Caco-2 (cell line): ENCODE data around the gene CUL9. TPM values are rescaled to one million over a fixed set of nuclear protein-coding genes. Genes with fewer than 3 reads are reported as not detected.

ENCODE experiments used
- BruUV-seq: library from RNA; stranded (reverse); fragments of 400-500 nt; replicated peaks from 2 replicates; lab custom pipeline; 2021; lab: Mats Ljungman, UMichigan
- CTCF ChIA-PET: fragments of 300-600 bp; sonication (Branson Sonifier 250); formaldehyde crosslinking; loops from one replicate; lab custom pipeline; 2022; ENCODE audit warnings: antibody characterized with exemption; lab: Charles Lee
- POLR2A ChIA-PET: fragments of 300-600 bp; sonication (Branson Sonifier 250); formaldehyde crosslinking; loops from one replicate; lab custom pipeline; 2022; ENCODE audit warnings: antibody characterized with exemption; lab: Charles Lee
- DNase-seq, 2 experiments: peaks; one replicate each; pipeline versions ENCODE4 v3.0.0 to v3.0.0-alpha.2; 2020 to 2022
- H3K27me3 ChIP-seq: replicated peaks from 2 replicates; pipeline ENCODE4 v1.6.0; 2011; ENCODE audit warnings: low read length; ENCODE audit not compliant: control insufficient read depth, insufficient read depth
- H3K36me3 ChIP-seq: 2 replicates; pipeline ENCODE4 v1.5.1; 2011; ENCODE audit warnings: low read length; ENCODE audit not compliant: control insufficient read depth, insufficient read depth
- H3K4me1 ChIP-seq: fragments of 250-450 bp; sonication (Bioruptor Pico); 2 replicates; pipeline ENCODE4 v1.5.1; 2020; ENCODE audit warnings: mild to moderate bottlenecking
- H3K4me3 ChIP-seq: 2 replicates; pipeline ENCODE4 v1.5.1; 2011; ENCODE audit warnings: low read depth, mild to moderate bottlenecking, control low read depth, low read length
- H3K9me3 ChIP-seq: fragments of 250-450 bp; sonication (Bioruptor Pico); 2 replicates; pipeline ENCODE4 v1.5.1; 2020; ENCODE audit warnings: mild to moderate bottlenecking, moderate library complexity
- H3K27ac Mint-ChIP-seq: one replicate; pipeline ENCODE4 v1.8.0; 2022; ENCODE audit warnings: mixed read lengths; ENCODE audit not compliant: unreplicated experiment
- H3K27me3 Mint-ChIP-seq: one replicate; pipeline ENCODE4 v1.8.0; 2022; ENCODE audit warnings: mixed read lengths; ENCODE audit not compliant: insufficient read depth, unreplicated experiment
- H3K36me3 Mint-ChIP-seq: one replicate; pipeline ENCODE4 v1.8.0; 2022; ENCODE audit warnings: mild to moderate bottlenecking, mixed read lengths; ENCODE audit not compliant: insufficient read depth, unreplicated experiment
- H3K4me1 Mint-ChIP-seq: one replicate; pipeline ENCODE4 v1.8.0; 2022; ENCODE audit warnings: low read depth, mixed read lengths; ENCODE audit not compliant: unreplicated experiment
- H3K4me3 Mint-ChIP-seq: one replicate; pipeline ENCODE4 v1.8.0; 2022; ENCODE audit warnings: mild to moderate bottlenecking, moderate library complexity, mixed read lengths; ENCODE audit not compliant: unreplicated experiment
- H3K9me3 Mint-ChIP-seq: one replicate; pipeline ENCODE4 v1.8.0; 2022; ENCODE audit warnings: mixed read lengths; ENCODE audit not compliant: unreplicated experiment
- intact Hi-C: fragments of 100-400 bp; cut with micrococcal nuclease; formaldehyde crosslinking; loops from one replicate; pipeline ENCODE4 v1.10.0; 2022; ENCODE audit not compliant: unreplicated experiment
- total RNA-seq: library from RNA; stranded (reverse); gene quantifications from 2 replicates; pipeline ENCODE4 v1.2.3, GENCODE V29; 2022
- TF ChIP-seq, protein P1 (sequence below), 2 experiments: fragments of 200-600 bp in 1 of 2; IDR thresholded peaks; 1 replicate in 1 of 2; 2 replicates in 1 of 2; pipeline versions ENCODE4 v1.5.1 to v1.8.0; 2011 to 2022; ENCODE audit warnings: antibody characterized with exemption in 1 of 2, control low read depth in 1 of 2, inconsistent platforms in 1 of 2, low read depth in 1 of 2, low read length in 1 of 2, mild to moderate bottlenecking in 1 of 2, moderate library complexity in 1 of 2; ENCODE audit not compliant: insufficient read depth in 1 of 2, severe bottlenecking in 1 of 2, unreplicated experiment in 1 of 2

The CUL9 gene
- total RNA-seq, 1 experiment from 2014 or later: 16.7 TPM

DNA sequence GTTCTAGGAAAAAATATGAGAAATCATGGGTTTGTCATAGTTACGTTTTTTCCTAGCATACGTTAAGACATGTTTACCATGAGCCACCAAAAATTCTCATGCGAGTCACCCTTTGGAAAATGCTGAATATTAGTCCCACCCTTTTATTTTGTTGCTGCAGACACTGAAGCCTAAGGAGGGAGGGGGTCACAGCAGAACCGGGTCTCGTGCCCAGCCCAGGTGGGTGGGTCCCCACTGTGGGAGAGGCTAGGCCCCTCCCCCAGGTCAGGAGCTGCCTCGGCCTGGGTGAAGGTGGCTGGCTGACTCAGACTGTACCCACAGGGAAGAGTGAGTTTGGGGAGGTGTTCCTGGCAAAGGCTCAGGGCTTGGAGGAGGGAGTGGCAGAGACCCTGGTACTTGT lies 37.1 kb upstream of the CUL9 start:
- no peak overlapping the region for H3K4me3 ChIP-seq
- H3K4me1 Mint-ChIP-seq: no peaks in the 10 kb centered on the region
- no peaks in the 10 kb centered on the region for H3K9me3 Mint-ChIP-seq
- no peaks in the 10 kb centered on the region for H3K27me3 Mint-ChIP-seq
- ChIA-PET POLR2A (no interaction called here), CTCF (no interaction called here)
- peaks cover 55% of the 10 kb centered on the region for H3K36me3 Mint-ChIP-seq
- peaks cover 4% of the 10 kb centered on the region for H3K36me3 ChIP-seq
- H3K4me3 Mint-ChIP-seq: no peak overlapping the region
- no peak overlapping the region for H3K27ac Mint-ChIP-seq
- no TSS peak for BruUV-seq
- H3K9me3 ChIP-seq: no peaks in the 10 kb centered on the region
- TF ChIP-seq, protein P1, sequence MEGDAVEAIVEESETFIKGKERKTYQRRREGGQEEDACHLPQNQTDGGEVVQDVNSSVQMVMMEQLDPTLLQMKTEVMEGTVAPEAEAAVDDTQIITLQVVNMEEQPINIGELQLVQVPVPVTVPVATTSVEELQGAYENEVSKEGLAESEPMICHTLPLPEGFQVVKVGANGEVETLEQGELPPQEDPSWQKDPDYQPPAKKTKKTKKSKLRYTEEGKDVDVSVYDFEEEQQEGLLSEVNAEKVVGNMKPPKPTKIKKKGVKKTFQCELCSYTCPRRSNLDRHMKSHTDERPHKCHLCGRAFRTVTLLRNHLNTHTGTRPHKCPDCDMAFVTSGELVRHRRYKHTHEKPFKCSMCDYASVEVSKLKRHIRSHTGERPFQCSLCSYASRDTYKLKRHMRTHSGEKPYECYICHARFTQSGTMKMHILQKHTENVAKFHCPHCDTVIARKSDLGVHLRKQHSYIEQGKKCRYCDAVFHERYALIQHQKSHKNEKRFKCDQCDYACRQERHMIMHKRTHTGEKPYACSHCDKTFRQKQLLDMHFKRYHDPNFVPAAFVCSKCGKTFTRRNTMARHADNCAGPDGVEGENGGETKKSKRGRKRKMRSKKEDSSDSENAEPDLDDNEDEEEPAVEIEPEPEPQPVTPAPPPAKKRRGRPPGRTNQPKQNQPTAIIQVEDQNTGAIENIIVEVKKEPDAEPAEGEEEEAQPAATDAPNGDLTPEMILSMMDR (IDR thresholded peaks at IDR 0.05; ENCODE audit: insufficient read depth in 1 of 2, low read depth in 1 of 2, low read length in 1 of 2, severe bottlenecking in 1 of 2, unreplicated experiment in 1 of 2): no peak
- no peaks in the 10 kb centered on the region; the same call in 1 of the 2 replicates for H3K4me1 ChIP-seq
- no peaks in the 10 kb centered on the region for H3K27me3 ChIP-seq
- intact Hi-C loops: no loop called here
- DNase-seq: no peak

DNA sequence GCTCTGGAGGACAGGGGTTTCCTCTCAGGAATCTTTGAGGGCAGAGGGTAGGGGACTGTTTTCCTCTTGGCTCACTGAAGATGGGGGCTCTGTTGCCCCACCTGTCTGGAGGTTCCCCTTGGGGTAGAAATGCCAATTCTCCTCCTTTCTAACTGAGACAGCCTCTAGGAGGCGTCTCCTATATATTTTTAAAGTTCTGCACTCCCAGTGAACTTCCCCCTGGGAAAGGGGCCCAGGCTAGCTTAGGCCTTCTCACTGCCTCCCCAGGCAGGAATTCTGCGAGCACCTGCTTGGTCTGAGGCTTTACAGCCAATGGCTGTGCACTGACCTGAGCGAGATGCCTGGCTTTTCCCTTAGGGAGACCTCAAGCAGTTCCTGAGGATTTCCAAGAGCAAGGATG lies 35.7 kb upstream of the CUL9 start:
- H3K4me3 Mint-ChIP-seq: no peak overlapping the region
- POLR2A ChIA-PET: no interaction called here
- CTCF ChIA-PET: interaction anchor here (0.6 kb wide), 1 partner anchor 1273 kb away, joined by 3 read pairs; no protein-coding TSS in a partner anchor
- H3K27ac Mint-ChIP-seq: no peak overlapping the region
- H3K4me1 ChIP-seq: no peaks in the 10 kb centered on the region; the same call in 1 of the 2 replicates
- H3K36me3 Mint-ChIP-seq: peaks cover 56% of the 10 kb centered on the region
- no peak for DNase-seq
- intact Hi-C loops: no loop called here
- BruUV-seq: no TSS peak
- H3K9me3 ChIP-seq: no peaks in the 10 kb centered on the region
- H3K9me3 Mint-ChIP-seq: no peaks in the 10 kb centered on the region
- H3K4me1 Mint-ChIP-seq: no peaks in the 10 kb centered on the region
- peaks cover 4% of the 10 kb centered on the region for H3K36me3 ChIP-seq
- TF ChIP-seq, protein P1 (IDR thresholded peaks at IDR 0.05; ENCODE audit: insufficient read depth in 1 of 2, low read depth in 1 of 2, low read length in 1 of 2, severe bottlenecking in 1 of 2, unreplicated experiment in 1 of 2): no peak
- no peaks in the 10 kb centered on the region for H3K27me3 ChIP-seq
- no peak overlapping the region for H3K4me3 ChIP-seq
- H3K27me3 Mint-ChIP-seq: no peaks in the 10 kb centered on the region

DNA sequence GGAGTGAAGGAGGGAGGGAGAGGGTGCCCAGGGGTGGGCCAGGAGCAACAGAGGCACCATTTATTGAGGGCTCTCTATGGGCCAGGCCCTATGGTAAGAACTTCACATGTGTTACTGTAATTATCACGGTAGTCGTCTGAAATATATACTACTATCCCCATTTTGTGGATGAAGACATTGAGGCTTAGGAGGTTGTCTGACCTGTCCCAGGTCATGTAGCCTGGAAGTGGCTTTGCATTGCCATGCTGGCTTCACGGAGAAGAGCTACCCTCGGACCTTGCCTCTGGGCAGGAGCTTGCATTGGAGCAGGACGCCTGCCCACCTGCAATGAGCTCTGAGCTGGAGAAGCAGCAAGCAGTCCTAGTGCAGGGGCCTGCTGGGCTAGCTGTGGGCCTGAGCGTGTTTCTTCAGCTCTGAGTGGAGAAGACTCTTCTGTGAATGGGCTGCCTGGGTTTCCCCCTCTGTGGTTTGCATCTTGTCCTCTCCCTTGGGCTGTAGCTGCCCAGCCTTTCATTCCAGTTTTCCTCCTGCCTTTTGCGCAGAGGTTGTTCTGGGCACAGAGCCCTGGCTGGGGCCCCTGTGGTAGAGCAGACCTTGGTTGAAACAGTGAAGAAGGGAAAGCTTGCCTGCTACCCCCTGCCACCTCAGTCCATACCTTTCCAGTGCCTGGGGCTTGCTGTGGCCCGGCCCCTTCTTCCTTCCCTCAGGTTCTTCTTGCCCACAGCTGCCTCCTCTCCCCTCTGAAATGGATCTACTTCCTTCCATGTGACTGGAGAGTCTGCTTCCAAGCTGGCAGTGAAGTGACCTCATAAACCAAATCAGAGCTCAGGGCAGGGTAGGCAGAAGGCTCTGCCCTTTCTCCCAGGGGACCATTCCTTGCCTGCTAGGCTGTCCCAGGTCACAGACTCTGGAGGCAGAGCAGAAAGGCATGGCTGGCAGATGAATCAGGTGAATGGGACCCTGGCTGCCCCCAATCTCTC lies 35.0 kb upstream of the CUL9 start:
- no peak for DNase-seq
- CTCF ChIA-PET: interaction anchor here (0.6 kb wide), 1 partner anchor 1272 kb away, joined by 3 read pairs; no protein-coding TSS in a partner anchor
- no TSS peak for BruUV-seq
- Histone ChIP-seq H3K9me3 (no peaks in the 10 kb centered on the region), H3K36me3 (peaks cover 4% of the 10 kb centered on the region), H3K4me3 (no peak overlapping the region), H3K4me1 (no peaks in the 10 kb centered on the region; the same call in 1 of the 2 replicates), H3K27me3 (no peaks in the 10 kb centered on the region)
- no peaks in the 10 kb centered on the region for H3K4me1 Mint-ChIP-seq
- H3K9me3 Mint-ChIP-seq: no peaks in the 10 kb centered on the region
- POLR2A ChIA-PET: interaction anchor here (0.6 kb wide), 1 partner anchor 118 kb away, joined by 3 read pairs; no protein-coding TSS in a partner anchor
- intact Hi-C loops: no loop called here
- no peak overlapping the region for H3K4me3 Mint-ChIP-seq
- H3K27me3 Mint-ChIP-seq: no peaks in the 10 kb centered on the region
- H3K27ac Mint-ChIP-seq: no peak overlapping the region
- TF ChIP-seq, protein P1 (IDR thresholded peaks at IDR 0.05; ENCODE audit: insufficient read depth in 1 of 2, low read depth in 1 of 2, low read length in 1 of 2, severe bottlenecking in 1 of 2, unreplicated experiment in 1 of 2): no peak
- H3K36me3 Mint-ChIP-seq: peaks cover 49% of the 10 kb centered on the region
